WTC11 (cell line): Measurements from ENCODE around the gene ERVK3-1. TPM values are rescaled to one million over a fixed set of nuclear protein-coding genes. Genes with fewer than 3 reads are reported as not detected.
A peak's percentile ranks its signal among the peaks of the same experiment; 100 is the strongest.

Experiments
- ATAC-seq: fragments of 200-7000 bp; cut with Tn5 transposase; 2 replicates; pipeline ENCODE4 v1.10.0; 2021; ENCODE audit warnings: mild to moderate bottlenecking, moderate library complexity
- CTCF ChIA-PET: fragments of 300-600 bp; sonication (Branson Sonifier 250); formaldehyde crosslinking; loops from one replicate; lab custom pipeline; 2021; ENCODE audit warnings: antibody characterized with exemption; lab: Charles Lee
- POLR2A ChIA-PET: fragments of 350-600 bp; sonication (Branson Sonifier 250); formaldehyde crosslinking; loops from one replicate; lab custom pipeline; 2021; ENCODE audit warnings: antibody characterized with exemption; lab: Charles Lee
- DNase-seq: peaks from one replicate; pipeline ENCODE4 v3.0.0; 2021; ENCODE audit warnings: low spot score
- H3K27ac Mint-ChIP-seq: 2 replicates; pipeline ENCODE4 v1.8.0; 2021; ENCODE audit warnings: mixed read lengths
- H3K27me3 Mint-ChIP-seq: 2 replicates; pipeline ENCODE4 v1.8.0; 2021; ENCODE audit warnings: low read depth, mild to moderate bottlenecking, moderate library complexity, mixed read lengths
- H3K36me3 Mint-ChIP-seq: 2 replicates; pipeline ENCODE4 v1.8.0; 2021; ENCODE audit warnings: mixed read lengths
- H3K4me1 Mint-ChIP-seq: 2 replicates; pipeline ENCODE4 v1.8.0; 2022; ENCODE audit warnings: mixed read lengths
- H3K4me3 Mint-ChIP-seq: 2 replicates; pipeline ENCODE4 v1.8.0; 2021; ENCODE audit warnings: mild to moderate bottlenecking, moderate library complexity, mixed read lengths
- H3K9me3 Mint-ChIP-seq: 2 replicates; pipeline ENCODE4 v1.8.0; 2021; ENCODE audit warnings: mixed read lengths
- ARID4B ChIP-seq: sonication (generic); formaldehyde crosslinking; IDR thresholded peaks from 2 replicates; pipeline ENCODE4 v1.8.0; 2023; ENCODE audit warnings: missing genetic modification reagents, mild to moderate bottlenecking, borderline replicate concordance
- ATF2 ChIP-seq: sonication (generic); formaldehyde crosslinking; IDR thresholded peaks from 2 replicates; pipeline ENCODE4 v1.8.1; 2022; ENCODE audit warnings: low read depth, missing genetic modification reagents, borderline replicate concordance
- GABPB1 ChIP-seq: sonication (generic); formaldehyde crosslinking; IDR thresholded peaks from 2 replicates; pipeline ENCODE4 v1.8.1; 2023; ENCODE audit warnings: mild to moderate bottlenecking, missing genetic modification reagents
- JUN ChIP-seq: sonication (generic); formaldehyde crosslinking; IDR thresholded peaks from 2 replicates; pipeline ENCODE4 v1.8.0; 2023; ENCODE audit warnings: mild to moderate bottlenecking, missing genetic modification reagents
- NFE2L1 ChIP-seq: sonication (generic); formaldehyde crosslinking; IDR thresholded peaks from 2 replicates; pipeline ENCODE4 v1.8.1; 2023; ENCODE audit warnings: missing genetic modification reagents
- PREB ChIP-seq: sonication (generic); formaldehyde crosslinking; IDR thresholded peaks from 2 replicates; pipeline ENCODE4 v1.8.1; 2022; ENCODE audit warnings: mild to moderate bottlenecking, missing genetic modification reagents, moderate library complexity, borderline replicate concordance
- TCF7 ChIP-seq: sonication (generic); formaldehyde crosslinking; IDR thresholded peaks from 2 replicates; pipeline ENCODE4 v1.8.0; 2022; ENCODE audit warnings: mild to moderate bottlenecking, low read depth, missing genetic modification reagents, moderate library complexity
- ZBTB43 ChIP-seq: sonication (generic); formaldehyde crosslinking; IDR thresholded peaks from 2 replicates; pipeline ENCODE4 v1.8.1; 2023; ENCODE audit warnings: mild to moderate bottlenecking, missing genetic modification reagents
- ZNF219 ChIP-seq: sonication (generic); formaldehyde crosslinking; IDR thresholded peaks from 2 replicates; pipeline ENCODE4 v1.8.0; 2023; ENCODE audit warnings: missing genetic modification reagents, mild to moderate bottlenecking, borderline replicate concordance
- ZNF532 ChIP-seq: fragments of 250-450 bp; sonication (Bioruptor Pico); IDR thresholded peaks from 2 replicates; pipeline ENCODE4 v1.9.0; 2021; ENCODE audit warnings: mild to moderate bottlenecking, borderline replicate concordance
- ZNF671 ChIP-seq: fragments of 250-450 bp; sonication (Bioruptor Pico); IDR thresholded peaks from 2 replicates; pipeline ENCODE4 v1.8.0; 2021; ENCODE audit warnings: mild to moderate bottlenecking
- total RNA-seq: library from RNA; stranded (reverse); gene quantifications from 3 replicates; pipeline ENCODE4 v1.2.3, GENCODE V29; 2021
- TF ChIP-seq, protein P1 (sequence below): sonication (generic); formaldehyde crosslinking; IDR thresholded peaks from 2 replicates; pipeline ENCODE4 v1.8.0; 2022; ENCODE audit warnings: mild to moderate bottlenecking, missing genetic modification reagents
- TF ChIP-seq, protein P2 (sequence below): fragments of 250-450 bp; sonication (Bioruptor Pico); IDR thresholded peaks from 2 replicates; pipeline ENCODE4 v1.9.0; 2021; ENCODE audit warnings: mild to moderate bottlenecking
- TF ChIP-seq, protein P3 (sequence below): sonication (generic); formaldehyde crosslinking; IDR thresholded peaks from 2 replicates; pipeline ENCODE4 v1.8.0; 2023; ENCODE audit warnings: missing genetic modification reagents

ERVK3-1 gene
- total RNA-seq, 1 experiment from 2014 or later: 26.0 TPM

- TF ChIP-seq ZBTB43 (CRISPR knock-in tag): no peak
Observed at GRCh38 chr19:58315580-58315979, 10.4 kb downstream of the ERVK3-1 start (continued).

DNA sequence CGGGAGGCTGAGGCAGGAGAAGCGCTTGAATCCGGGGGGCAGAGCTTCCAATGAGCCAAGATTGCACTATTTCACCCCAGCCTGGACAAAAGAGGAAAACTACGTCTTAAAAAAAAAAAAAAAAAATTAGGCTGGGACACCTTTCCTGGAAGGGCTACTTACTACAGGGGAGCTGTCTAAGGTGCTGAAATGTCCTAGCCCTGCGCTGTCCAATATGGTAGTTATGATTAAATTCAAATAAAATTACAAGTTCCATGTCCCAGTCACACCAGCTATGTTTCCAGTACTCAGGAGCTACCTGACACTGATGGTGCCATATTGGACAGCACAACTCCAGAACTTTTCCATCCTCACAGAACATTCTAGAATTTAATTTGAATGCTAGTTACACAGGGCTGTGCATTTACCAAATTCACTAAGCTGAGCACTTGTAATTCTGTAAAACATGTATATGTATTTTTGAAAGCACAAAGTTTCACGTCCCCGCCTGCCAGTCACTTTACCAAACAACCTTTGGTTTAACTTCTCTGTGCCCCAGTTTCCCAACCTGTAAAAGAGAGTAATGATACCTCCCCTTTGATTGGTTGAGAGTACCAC, 12.4 kb downstream of the ERVK3-1 start:
- TF ChIP-seq, protein P1, sequence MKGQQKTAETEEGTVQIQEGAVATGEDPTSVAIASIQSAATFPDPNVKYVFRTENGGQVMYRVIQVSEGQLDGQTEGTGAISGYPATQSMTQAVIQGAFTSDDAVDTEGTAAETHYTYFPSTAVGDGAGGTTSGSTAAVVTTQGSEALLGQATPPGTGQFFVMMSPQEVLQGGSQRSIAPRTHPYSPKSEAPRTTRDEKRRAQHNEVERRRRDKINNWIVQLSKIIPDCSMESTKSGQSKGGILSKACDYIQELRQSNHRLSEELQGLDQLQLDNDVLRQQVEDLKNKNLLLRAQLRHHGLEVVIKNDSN (CRISPR knock-in tag): no peak
- TF ChIP-seq JUN (CRISPR knock-in tag) (peak; percentile 57; the same call in 1 of the 2 replicates), ZNF219 (CRISPR knock-in tag) (peak; percentile 48; the same call in 1 of the 2 replicates), PREB (CRISPR knock-in tag) (peak; percentile 17; the same call in 1 of the 2 replicates), NFE2L1 (CRISPR knock-in tag) (peak; percentile 42; the same call in 1 of the 2 replicates)
- no peaks in the 10 kb centered on the region for H3K9me3 Mint-ChIP-seq
- CTCF ChIA-PET: no interaction called here
- H3K27me3 Mint-ChIP-seq: no peaks in the 10 kb centered on the region
- peaks cover 28% of the 10 kb centered on the region for H3K36me3 Mint-ChIP-seq
- H3K4me1 Mint-ChIP-seq: no peaks in the 10 kb centered on the region
- POLR2A ChIA-PET: interaction anchor here (1.1 kb wide), 1 partner anchor 9 kb away, joined by 6 read pairs; the partner anchor contains the start of gene ZSCAN22
- H3K4me3 Mint-ChIP-seq: no peak overlapping the region
- DNase-seq: no peak
- H3K27ac Mint-ChIP-seq: no peak overlapping the region
- peak; percentile 35 for ATAC-seq

DNA sequence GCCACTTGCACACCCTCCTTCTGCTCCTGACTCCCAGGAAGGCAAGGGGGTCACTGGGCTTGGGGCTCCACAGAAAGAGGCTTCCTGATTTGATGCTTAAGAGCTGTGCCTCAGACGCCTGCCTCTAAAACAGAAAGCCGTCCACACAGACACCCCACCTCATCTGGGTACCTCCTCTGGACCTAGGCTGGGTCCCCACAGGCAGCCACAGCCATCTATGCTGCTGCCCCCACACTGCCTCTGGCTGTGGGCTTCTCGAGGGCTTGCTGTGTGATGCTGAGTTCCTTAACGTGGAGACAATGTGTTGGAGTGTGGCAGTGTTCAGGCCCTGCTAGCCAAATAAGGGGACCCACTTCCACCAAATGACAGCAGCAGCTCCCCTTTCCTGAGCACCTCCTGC, 13.1 kb downstream of the ERVK3-1 start:
- Mint-ChIP-seq H3K4me1 (no peaks in the 10 kb centered on the region), H3K9me3 (no peaks in the 10 kb centered on the region), H3K4me3 (no peak overlapping the region), H3K36me3 (peaks cover 21% of the 10 kb centered on the region), H3K27me3 (no peaks in the 10 kb centered on the region), H3K27ac (no peak overlapping the region)
- ATAC-seq (no peak; the same call in 1 of the 2 replicates), DNase-seq (no peak)
- ChIA-PET CTCF (interaction anchor here (1.5 to 1.8 kb wide), 2 partner anchors 21 to 263 kb away, joined by 5 to 6 read pairs; no protein-coding TSS in a partner anchor), POLR2A (no interaction called here)
- TF ChIP-seq ARID4B (no peak), GABPB1 (CRISPR knock-in tag) (no peak), ZNF532 (CRISPR knock-in tag) (no peak), PREB (CRISPR knock-in tag) (no peak), ATF2 (CRISPR knock-in tag) (no peak), ZNF671 (no peak), TCF7 (CRISPR knock-in tag) (no peak)
- TF ChIP-seq, protein P2, sequence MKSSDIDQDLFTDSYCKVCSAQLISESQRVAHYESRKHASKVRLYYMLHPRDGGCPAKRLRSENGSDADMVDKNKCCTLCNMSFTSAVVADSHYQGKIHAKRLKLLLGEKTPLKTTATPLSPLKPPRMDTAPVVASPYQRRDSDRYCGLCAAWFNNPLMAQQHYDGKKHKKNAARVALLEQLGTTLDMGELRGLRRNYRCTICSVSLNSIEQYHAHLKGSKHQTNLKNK: no peak
- TF ChIP-seq, protein P3, sequence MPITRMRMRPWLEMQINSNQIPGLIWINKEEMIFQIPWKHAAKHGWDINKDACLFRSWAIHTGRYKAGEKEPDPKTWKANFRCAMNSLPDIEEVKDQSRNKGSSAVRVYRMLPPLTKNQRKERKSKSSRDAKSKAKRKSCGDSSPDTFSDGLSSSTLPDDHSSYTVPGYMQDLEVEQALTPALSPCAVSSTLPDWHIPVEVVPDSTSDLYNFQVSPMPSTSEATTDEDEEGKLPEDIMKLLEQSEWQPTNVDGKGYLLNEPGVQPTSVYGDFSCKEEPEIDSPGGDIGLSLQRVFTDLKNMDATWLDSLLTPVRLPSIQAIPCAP (CRISPR knock-in tag): no peak
